HG02571 (cell line): ENCODE measurements around the gene FNDC3A.

Source experiments
- ATAC-seq: cut with Tn5 transposase; IDR thresholded peaks from one replicate; pipeline ENCODE4 v1.9.1; 2021; ENCODE audit warnings: mild to moderate bottlenecking, moderate library complexity; ENCODE audit not compliant: unreplicated experiment

FNDC3A gene

GRCh38 chr13:49213997-49214916, 238.5 kb downstream of the FNDC3A start:
- ATAC-seq = no peak

GRCh38 chr13:49214917-49215376, 239.2 kb downstream of the FNDC3A start:
- no peak for ATAC-seq

- ATAC-seq = no peak
Measured at GRCh38 chr13:49216334-49216733, 240.6 kb downstream of the FNDC3A start.

GRCh38 chr13:49217962-49218492, 242.3 kb downstream of the FNDC3A start:
- ATAC-seq = no peak

- no peak for ATAC-seq
Measured at GRCh38 chr13:49218493-49219051, 242.9 kb downstream of the FNDC3A start.

- ATAC-seq = no peak
Measured at GRCh38 chr13:49219647-49220035, 243.9 kb downstream of the FNDC3A start.

- no peak for ATAC-seq
Measured at GRCh38 chr13:49220036-49220855, 244.5 kb downstream of the FNDC3A start, which contains the start of gene MLNR. Gene MLNR, plus strand, starts transcription at chr13:49220338. Its CDS starts 0 bp downstream, at chr13:49220338.

GRCh38 chr13:49220856-49221589, 245.3 kb downstream of the FNDC3A start:
- ATAC-seq = no peak

- no peak for ATAC-seq
Measured at GRCh38 chr13:49221590-49221965, 245.9 kb downstream of the FNDC3A start.

- no peak for ATAC-seq
Measured at GRCh38 chr13:49225223-49226042, 249.7 kb downstream of the FNDC3A start.

- ATAC-seq = no peak
Measured at GRCh38 chr13:49226613-49227012, 250.9 kb downstream of the FNDC3A start.

- no peak for ATAC-seq
Measured at GRCh38 chr13:49234741-49235140, 259.0 kb downstream of the FNDC3A start.

GRCh38 chr13:49235856-49236431, 260.2 kb downstream of the FNDC3A start:
- no peak for ATAC-seq

- ATAC-seq = no peak
Measured at GRCh38 chr13:49238621-49239020, 262.9 kb downstream of the FNDC3A start.

- ATAC-seq = no peak
Measured at GRCh38 chr13:49240017-49240416, 264.3 kb downstream of the FNDC3A start.

GRCh38 chr13:49241296-49241695, 265.6 kb downstream of the FNDC3A start:
- ATAC-seq = no peak

GRCh38 chr13:49245101-49245500, 269.4 kb downstream of the FNDC3A start:
- no peak for ATAC-seq

- peak; percentile 40 for ATAC-seq
Measured at GRCh38 chr13:49246850-49247642, 271.3 kb downstream of the FNDC3A start.
